ENCODE measurements around the gene C1orf185. TPM values are rescaled to one million over a fixed set of nuclear protein-coding genes. Genes with fewer than 3 reads are reported as not detected.

The C1orf185 gene
- total RNA-seq, 1 donor = not detected

Small RNA genes within 50 kb of the gene (small RNA-seq; reads per million reads assigned to genes)
- not detected for gene MIR4421
- not detected for gene MIR6500
- gene RF00019 = not detected

Other genes starting within 250 kb of the C1orf185 start
- 14.0 TPM for gene FAF1, start 142.0 kb upstream of the C1orf185 start, total RNA-seq
- 9.2 TPM for gene CDKN2C, start 132.0 kb upstream of the C1orf185 start, total RNA-seq
- gene RNF11, start 134.0 kb downstream of the C1orf185 start, total RNA-seq = 37.7 TPM
- 0.54 TPM for gene TTC39A, start 228.3 kb downstream of the C1orf185 start, total RNA-seq